ENCODE measurements around the gene CREB3L2. TPM values are rescaled to one million over a fixed set of nuclear protein-coding genes. Genes with fewer than 3 reads are reported as not detected.

CREB3L2 gene
- total RNA-seq, 3 donors from 2014 or later (not counting 1 experiment from before 2014, with no cell fraction given): 45.9 to 54.6 (median 52.5) TPM

- Mint-ChIP-seq H3K4me1 (no peaks in the 10 kb centered on the region), H3K27ac (no peak overlapping the region), H3K9me3 (no peaks in the 10 kb centered on the region), H3K36me3 (no peaks in the 10 kb centered on the region), H3K4me3 (no peak overlapping the region), H3K27me3 (ENCODE audit: low read depth in 2 of 2) (peaks cover 5 to 18% of the 10 kb centered on the region in 2 donors)
- H3K4me3 ChIP-seq (ENCODE audit: low read length): no peak overlapping the region
- ATAC-seq: no peak
- no peak overlapping the region for H3K27ac ChIP-seq (ENCODE audit: low read length)
- no peaks in the 10 kb centered on the region for H3K4me1 ChIP-seq (ENCODE audit: control insufficient read depth, insufficient read depth, low read length)
- intact Hi-C loops (cut with micrococcal nuclease): no loop called here
- H3K9me3 ChIP-seq (ENCODE audit: control insufficient read depth, insufficient read depth, low read length): no peaks in the 10 kb centered on the region
- DNase-seq: no peak
- H3K36me3 ChIP-seq (ENCODE audit: control insufficient read depth, insufficient read depth, low read length): no peaks in the 10 kb centered on the region
- no peak for TF ChIP-seq CTCF (IDR thresholded peaks at IDR 0.05)
- 60% methylated on average over 1 of the region's 2 CpGs for WGBS (ENCODE audit: insufficient coverage)
- H3K27me3 ChIP-seq (ENCODE audit: control insufficient read depth, insufficient read depth, low read length): no peaks in the 10 kb centered on the region
These were observed 28.1 kb upstream of the CREB3L2 start for GRCh38 chr7:138029941-138030340.

GRCh38 chr7:138029126-138029525 is 27.2 kb upstream of the CREB3L2 start:
- Mint-ChIP-seq H3K36me3 (no peaks in the 10 kb centered on the region), H3K4me3 (no peak overlapping the region), H3K27ac (no peak overlapping the region), H3K9me3 (no peaks in the 10 kb centered on the region), H3K4me1 (peaks cover 1% of the 10 kb centered on the region in 2 donors), H3K27me3 (ENCODE audit: low read depth in 2 of 2) (peaks cover 5 to 18% of the 10 kb centered on the region in 2 donors)
- intact Hi-C loops (cut with micrococcal nuclease): no loop called here
- ATAC-seq (no peak), DNase-seq (no peak)
- no peaks in the 10 kb centered on the region for H3K27me3 ChIP-seq (ENCODE audit: control insufficient read depth, insufficient read depth, low read length)
- no peaks in the 10 kb centered on the region for H3K36me3 ChIP-seq (ENCODE audit: control insufficient read depth, insufficient read depth, low read length)
- no peaks in the 10 kb centered on the region for H3K4me1 ChIP-seq (ENCODE audit: control insufficient read depth, insufficient read depth, low read length)
- WGBS (ENCODE audit: insufficient coverage): 92% methylated on average over 4 of the region's 4 CpGs
- H3K4me3 ChIP-seq (ENCODE audit: low read length): no peak overlapping the region
- H3K27ac ChIP-seq (ENCODE audit: low read length): no peak overlapping the region
- H3K9me3 ChIP-seq (ENCODE audit: control insufficient read depth, insufficient read depth, low read length): no peaks in the 10 kb centered on the region
- TF ChIP-seq CTCF (IDR thresholded peaks at IDR 0.05): no peak

GRCh38 chr7:138027100-138027499 is 25.2 kb upstream of the CREB3L2 start:
- peaks cover 2% of the 10 kb centered on the region for H3K4me1 ChIP-seq (ENCODE audit: control insufficient read depth, insufficient read depth, low read length)
- TF ChIP-seq CTCF (IDR thresholded peaks at IDR 0.05): no peak
- peaks cover 5% of the 10 kb centered on the region in 2 donors for H3K4me1 Mint-ChIP-seq
- no peak overlapping the region for H3K4me3 Mint-ChIP-seq
- 35% methylated on average over 2 of the region's 2 CpGs for WGBS (ENCODE audit: insufficient coverage)
- H3K27ac Mint-ChIP-seq: no peak overlapping the region
- ATAC-seq: no peak
- intact Hi-C loops (cut with micrococcal nuclease): no loop called here
- H3K36me3 ChIP-seq (ENCODE audit: control insufficient read depth, insufficient read depth, low read length): no peaks in the 10 kb centered on the region
- DNase-seq: no peak
- H3K9me3 Mint-ChIP-seq: no peaks in the 10 kb centered on the region
- H3K36me3 Mint-ChIP-seq: no peaks in the 10 kb centered on the region
- no peak overlapping the region for H3K4me3 ChIP-seq (ENCODE audit: low read length)
- H3K27me3 Mint-ChIP-seq (ENCODE audit: low read depth in 2 of 2): peaks cover 5 to 18% of the 10 kb centered on the region in 2 donors
- no peaks in the 10 kb centered on the region for H3K27me3 ChIP-seq (ENCODE audit: control insufficient read depth, insufficient read depth, low read length)
- H3K9me3 ChIP-seq (ENCODE audit: control insufficient read depth, insufficient read depth, low read length): no peaks in the 10 kb centered on the region
- H3K27ac ChIP-seq (ENCODE audit: low read length): no peak overlapping the region

Measured in natural killer cell (primary cell).